ENCODE measurements around the gene FRMPD1.
"Not testable (repeated sequence)": the region's sequence is repeated elsewhere in the genome, so short reads cannot be mapped to it uniquely, and the experiment has no call there.

FRMPD1 gene, protein sequence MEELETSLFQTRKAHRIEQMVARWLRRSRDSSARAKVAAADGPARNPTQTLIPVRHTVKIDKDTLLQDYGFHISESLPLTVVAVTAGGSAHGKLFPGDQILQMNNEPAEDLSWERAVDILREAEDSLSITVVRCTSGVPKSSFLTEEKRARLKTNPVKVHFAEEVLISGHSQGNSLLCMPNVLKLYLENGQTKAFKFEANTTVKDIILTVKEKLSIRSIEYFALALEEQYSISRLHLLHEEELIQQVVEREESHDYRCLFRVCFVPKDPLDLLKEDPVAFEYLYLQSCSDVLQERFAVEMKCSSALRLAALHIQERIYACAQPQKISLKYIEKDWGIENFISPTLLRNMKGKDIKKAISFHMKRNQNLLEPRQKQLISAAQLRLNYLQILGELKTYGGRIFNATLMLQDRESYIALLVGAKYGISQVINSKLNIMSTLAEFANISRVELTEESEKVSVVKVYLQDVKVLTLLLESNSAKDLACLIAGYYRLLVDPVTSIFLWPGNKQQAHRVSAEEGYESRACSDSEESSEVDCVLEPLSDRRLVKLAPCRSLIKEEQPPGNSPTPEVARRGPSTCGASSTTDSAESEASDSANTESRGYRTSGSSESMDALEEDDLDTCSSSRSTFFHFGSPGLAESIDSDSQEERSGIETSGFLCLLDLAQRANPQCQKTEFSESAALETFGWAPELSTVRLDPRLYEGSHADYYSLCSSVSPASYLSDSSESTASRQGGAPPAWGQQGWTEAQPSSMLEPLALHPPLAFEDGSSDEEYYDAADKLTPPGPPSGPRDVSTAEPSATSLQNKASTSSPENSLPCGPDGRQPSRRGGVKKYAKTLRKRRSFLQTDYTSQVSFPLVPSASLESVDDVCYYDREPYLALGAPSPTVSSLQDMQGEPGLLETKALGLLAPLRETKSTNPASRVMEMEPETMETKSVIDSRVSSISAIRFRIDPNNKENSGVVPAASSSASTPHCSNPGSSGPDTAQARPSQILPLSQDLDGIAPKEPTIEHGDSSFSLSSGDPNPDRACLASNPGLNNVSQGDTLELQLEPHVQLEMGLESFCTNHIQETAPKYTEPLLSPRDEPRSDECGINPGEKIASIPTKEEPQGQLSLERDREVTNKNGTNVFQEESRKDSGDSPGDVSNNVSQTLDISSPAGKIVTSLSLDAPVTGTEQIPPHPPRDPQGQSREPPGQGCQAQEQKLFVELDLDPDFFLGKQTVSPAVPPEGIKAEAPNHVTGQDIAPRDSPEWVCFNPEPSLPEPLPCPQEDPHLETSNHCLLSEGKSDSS (N-terminal part only)

DNA sequence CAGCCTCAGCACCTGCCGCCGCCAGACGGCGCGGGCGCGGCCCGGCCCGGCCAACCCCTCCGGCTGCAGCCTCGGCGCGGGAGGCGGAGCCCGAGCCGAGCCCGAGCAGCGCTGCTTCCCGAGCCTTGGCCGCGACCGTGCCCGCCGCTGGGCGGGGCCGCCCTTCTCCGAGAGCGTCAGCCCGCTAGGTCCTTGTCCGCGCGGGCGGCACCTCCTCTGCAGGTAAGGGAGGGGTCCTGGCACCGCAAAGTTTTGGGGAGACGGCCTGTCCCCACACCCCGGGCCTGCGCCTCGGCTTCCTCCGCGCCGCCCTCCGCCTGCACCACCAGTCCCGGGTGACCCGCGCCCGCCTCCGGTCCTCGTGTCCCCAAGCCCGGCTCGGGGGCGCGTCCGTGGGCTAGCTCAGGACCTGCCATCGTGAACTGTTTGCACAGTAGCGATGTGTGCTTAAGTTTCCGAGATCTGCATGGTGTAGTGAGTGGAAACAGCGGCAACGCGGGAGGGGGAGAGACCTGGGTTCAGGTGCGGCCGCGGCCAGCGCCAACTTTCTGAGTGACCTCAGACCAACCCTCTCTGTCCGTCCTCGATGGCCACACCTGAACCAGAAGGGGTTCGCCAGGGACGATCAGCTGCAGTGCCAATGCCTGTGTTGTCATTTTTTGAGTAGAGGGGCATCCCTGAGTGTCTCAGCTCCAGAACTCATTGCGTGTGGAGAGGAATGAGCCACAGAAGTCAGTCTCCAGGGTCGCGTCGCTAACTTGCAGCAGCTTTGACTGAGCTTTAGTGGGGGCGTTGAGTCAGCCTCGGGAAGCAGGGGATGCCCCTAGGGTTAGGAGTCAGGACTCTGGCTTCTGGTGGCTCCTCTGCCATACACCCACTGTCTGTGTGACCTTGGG lies at the start of gene FRMPD1:
Gene FRMPD1, plus strand, starts transcription at position 82 of the 896 bp plus-strand sequence. CDS start 41,688 bp downstream, outside the sequence.
- DNase-seq (ENCODE audit: low read depth, low spot score), result no peak

DNA sequence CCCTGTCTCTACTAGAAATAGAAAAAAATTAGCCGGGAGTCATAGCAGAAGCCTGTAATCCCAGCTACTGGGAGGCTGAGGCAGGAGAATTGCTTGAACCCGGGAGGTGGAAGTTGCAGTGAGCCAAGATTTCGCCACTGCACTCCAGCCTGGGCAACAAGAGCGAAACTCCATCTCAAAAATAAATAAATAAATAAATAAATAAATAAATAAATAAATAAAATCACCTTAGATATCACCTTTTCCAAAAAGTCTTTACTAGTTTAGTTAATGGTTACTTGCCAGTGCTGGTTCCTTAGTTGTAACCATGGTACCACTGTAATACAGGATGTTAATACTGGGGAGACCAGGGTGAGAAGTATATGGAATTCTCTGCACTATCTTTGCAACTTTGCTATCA lies 48.7 kb upstream of the FRMPD1 start:
- not testable (repeated sequence) for DNase-seq (ENCODE audit: low read depth, low spot score)

DNA sequence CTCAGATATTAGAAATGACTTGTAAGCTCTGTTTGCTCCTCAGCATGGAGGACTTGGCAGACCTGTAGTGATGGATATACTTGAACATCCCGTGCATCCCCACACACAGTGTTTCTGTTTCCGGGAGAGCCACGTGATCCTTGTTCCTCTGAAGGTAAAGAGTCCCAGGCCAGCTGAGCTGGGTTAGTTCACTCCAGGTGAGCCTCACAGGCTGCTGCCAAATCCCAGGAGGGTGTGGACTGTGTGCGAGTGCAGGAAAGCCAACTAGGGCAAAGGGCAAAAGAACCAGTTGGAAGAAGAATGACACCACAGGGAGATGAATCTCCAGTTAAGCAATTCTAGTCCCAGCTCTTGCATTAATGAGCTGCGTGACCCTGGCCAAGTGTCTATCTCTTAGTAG lies 47.9 kb upstream of the FRMPD1 start:
- no peak for DNase-seq (ENCODE audit: low read depth, low spot score)

DNA sequence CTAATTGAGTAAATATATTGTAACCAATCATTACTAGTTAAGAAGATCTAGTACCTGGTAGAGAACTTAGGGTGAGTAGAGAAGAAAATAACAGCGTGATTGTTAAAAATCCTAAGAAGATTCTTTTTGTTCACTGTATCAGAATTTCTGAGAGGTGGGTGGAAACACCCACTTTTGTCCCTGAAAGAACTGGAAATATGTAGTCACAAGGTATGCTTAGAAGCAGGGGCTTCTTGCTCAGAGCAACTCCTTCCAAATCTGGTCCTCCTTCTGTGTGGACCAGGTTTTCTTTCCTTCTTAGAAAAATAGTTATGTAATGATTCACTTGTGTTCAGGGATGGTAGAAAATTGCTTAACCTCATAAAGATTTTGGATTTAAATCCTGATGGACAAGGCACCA lies 46.5 kb upstream of the FRMPD1 start:
- DNase-seq (ENCODE audit: low read depth, low spot score), result no peak

DNA sequence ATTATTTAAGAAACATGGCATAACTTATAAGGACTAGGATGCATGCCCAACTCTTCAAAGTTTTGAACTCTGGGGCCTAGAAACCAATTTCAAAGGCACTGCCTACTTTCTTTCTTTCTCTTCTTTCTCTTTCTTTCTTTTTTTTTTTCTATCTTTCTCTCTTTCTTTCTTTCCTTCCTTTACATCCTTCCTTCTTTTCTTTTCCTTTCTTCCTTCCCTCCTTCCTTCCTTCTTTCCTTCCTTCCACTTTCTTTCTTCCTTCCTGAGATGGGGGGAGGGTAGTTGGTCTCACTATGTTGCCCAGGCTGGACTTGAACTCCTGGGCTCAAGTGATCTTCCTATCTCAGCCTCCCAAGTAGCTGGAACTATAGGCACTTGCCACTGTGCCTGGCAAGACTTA lies 42.5 kb upstream of the FRMPD1 start:
- no peak for DNase-seq (ENCODE audit: low read depth, low spot score)

DNA sequence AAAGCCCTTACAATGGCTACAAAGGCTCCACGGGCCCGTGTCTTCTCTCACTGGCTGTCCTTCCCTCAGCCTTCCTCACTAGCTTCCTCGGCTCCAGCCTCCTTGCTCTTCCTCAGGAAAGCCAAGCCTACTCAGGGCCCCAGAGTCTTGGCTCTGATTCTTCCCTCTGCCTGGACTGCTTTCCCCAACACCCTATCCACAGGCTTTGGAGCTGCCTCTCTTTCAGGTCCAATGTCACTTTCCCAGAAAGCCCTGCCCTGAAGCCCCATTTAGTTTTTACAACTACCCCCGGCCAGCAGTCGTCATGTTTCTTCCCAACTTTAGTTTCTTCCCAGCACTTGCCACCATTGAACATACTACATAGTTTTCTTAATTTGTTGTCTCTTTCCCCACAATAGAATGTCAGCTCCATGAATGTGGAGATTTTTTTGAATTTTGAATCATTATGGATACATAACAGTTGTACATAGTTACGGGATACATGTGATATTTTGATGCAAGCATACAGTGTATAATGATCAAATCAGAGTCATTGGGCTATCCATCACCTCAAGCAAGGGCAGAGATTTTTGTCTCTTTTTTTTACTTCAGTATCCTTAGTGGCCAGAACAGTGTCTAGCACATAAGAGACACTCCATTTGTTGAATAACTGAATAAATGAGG lies 40.9 kb upstream of the FRMPD1 start:
- DNase-seq (ENCODE audit: low read depth, low spot score), result no peak

DNA sequence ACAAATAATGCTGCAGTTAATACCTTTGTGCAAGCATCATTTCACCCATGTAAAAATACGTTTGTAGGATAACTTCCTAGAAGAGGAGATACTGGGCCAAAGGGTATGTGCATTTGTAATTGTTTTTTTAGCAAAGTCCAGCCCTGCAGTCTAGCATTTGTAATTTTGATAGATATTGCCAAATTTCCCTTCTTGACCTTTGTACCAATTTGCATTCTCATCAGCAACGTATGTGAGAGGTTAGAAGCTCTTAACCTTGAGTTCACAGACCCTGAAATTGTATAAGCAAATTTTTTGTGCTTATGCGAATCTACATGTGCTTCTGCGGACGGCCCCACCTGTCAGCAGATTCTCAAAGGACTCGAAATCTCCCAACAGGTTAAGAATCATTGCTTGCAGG lies 39.7 kb upstream of the FRMPD1 start:
- no peak for DNase-seq (ENCODE audit: low read depth, low spot score)

DNA sequence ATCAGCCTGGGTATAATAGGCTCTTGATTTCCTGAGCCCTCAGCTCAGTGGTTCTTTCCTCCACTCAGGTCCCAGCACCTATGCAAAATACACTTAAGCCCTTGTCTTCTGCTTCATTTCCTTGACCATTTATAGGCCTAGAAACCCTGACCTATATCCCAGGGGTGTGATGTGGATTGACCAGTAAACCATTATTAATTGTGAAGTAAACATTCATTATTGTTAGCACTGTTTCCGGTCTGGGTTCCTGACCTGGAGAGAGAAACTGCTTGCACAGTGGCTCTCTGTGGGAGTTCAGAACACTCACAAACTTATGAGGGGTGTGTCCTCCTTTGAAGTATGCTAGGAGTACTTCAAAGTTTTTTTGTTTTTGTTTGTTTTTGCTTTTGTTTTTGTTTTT lies 38.8 kb upstream of the FRMPD1 start:
- no peak for DNase-seq (ENCODE audit: low read depth, low spot score)

DNA sequence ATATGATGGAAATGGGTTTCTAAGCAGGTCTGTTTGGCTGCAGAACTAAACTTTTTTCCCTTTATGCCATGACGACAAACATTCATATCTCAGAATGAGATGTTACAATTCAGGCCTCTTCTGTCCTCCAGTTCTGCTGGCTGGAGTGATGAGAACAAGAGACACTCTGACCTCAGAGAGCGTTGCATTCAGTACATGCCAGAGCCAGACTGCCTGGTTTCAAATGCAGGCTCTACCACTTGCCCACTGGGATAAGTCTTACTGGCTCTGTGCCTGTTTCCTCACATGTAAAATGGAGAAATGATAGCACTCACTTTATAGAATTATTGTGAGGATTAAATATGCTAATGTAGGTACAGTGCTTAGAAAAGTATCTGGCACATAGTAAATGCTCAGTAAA lies 33.6 kb upstream of the FRMPD1 start:
- DNase-seq (ENCODE audit: low read depth, low spot score), result no peak

DNA sequence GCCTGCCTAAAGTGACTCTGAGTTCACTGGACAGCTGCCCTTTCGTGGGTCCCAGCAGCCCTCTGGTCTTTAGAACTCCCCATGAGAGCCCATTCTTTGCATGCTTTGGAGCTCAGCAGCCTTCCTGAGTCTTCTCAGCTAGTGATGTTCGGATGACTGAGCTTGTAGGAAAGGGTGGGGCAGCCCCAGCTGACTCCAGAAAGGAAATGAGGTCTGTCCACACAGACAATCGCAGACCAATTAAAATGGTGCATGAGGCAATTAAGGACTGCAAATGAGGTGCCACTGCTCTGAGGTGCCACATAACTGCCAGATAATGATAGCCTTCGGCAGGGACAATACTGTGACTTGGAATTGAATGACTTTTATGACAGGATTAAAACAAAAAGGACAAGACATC lies 32.9 kb upstream of the FRMPD1 start:
- no peak for DNase-seq (ENCODE audit: low read depth, low spot score)

DNA sequence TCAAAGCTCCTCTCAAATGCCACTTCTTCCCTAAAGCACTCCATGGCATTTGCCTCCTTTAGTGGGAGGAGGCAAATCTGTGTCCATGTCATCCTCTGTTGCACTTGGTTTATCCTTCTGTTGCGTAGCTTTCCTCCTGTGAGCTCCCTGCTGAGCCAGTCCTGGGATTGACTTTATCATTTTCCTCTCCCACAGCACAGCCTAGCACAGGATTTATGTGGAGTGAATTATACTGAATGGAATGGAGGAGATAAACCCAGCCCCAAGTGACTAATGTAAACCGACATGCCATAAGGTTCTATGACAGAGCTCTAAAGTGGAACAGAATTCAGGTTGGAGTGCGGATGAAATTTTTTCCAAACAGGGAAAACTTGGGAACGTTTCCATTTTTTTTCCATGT lies 31.9 kb upstream of the FRMPD1 start:
- no peak for DNase-seq (ENCODE audit: low read depth, low spot score)

DNA sequence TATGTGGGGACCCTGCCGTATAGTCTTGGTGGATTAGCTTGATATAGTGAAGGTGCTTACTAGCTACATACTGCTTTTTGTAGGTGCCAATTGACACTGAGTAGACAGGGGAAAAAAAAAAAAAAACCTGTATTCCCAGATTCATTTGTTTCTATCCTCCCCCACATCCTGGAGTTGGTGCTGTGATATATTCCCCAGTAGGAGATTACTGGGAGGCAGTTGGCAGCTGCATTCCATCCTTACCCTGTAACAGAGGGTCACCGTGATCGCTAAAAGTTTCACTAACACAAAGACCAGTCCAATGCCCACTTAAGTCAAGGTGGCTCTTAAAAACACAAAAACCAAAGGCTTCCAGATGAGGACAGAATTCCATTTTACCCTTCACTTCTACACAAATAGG lies 30.9 kb upstream of the FRMPD1 start:
- no peak for DNase-seq (ENCODE audit: low read depth, low spot score)

DNA sequence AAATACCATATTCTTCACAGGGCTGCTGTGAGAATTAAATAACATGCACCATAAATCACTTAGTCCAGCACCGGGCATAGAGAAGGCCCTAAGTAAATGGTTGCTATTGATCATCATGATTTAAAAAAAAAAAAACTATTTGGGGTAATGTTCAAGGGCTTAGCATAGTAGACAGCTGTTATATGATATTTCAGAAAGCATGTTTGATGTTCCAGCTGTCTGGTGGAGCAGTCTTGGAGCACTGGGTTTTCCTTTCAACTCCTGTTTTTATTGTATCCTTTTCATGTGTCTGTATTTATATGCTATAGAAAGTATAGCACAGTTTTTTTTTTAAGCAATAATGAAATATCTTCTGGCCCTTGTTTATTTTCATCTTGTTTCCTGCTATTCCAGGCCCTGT lies 30.4 kb upstream of the FRMPD1 start:
- no peak for DNase-seq (ENCODE audit: low read depth, low spot score)

DNA sequence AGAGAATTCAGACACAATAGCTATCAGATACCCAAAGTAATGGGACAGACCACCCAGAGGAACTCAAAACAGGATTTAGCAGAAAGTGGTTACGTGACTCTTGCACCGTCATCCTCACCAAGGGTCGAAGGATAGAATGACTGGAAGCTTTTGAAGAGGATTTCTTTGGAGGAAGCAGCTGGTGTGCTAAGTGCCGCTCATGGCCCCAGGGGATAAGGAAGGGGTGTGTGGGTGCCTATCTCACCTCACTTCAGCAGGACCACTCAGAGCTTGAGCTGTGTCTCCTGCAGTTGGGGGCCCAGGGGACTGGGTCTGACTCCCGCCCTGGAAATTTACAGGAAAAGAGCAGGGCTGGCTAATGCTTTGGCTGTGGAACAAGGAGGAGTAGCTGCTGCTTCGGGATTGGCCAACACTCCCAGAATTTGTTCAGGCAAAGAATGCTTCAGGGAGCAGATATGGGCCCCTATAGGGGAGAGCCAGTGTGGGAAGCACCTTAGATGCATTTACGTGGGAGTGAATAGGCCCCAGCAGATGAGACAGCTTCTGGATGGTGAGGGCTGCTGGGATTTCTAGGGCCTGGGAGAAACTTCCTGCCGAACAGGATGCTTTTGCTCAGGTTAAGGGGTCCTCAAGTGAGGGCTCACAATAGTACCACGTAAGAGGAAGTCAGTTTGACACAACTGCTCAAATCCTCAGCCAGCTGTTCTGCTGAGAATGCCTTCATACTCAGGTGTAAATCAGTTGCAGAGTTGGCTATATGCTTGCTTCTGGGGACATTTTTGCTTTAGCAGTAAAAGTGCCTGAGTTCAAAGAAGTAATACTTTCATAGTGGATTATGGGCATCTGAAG lies 29.3 kb upstream of the FRMPD1 start:
- no peak for DNase-seq (ENCODE audit: low read depth, low spot score)

DNA sequence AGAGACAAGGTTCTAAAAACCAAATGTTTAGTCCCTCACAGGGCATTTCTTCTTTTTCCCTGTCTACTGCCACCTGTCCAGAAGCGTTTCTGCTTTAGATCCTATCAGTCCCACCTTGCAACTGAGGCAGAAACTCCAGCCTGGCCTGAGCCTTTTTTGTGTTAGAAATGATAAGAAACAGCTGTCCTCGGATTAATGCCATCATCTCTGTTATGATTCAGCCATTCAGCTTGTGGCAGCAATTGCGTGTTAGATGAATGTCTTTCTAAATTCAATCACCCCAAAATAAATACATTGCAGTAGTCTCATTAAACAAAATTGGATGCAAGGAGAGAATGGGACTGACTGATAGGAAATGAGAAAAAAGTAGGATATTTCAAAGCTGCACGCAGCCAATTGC lies 28.3 kb upstream of the FRMPD1 start:
- no peak for DNase-seq (ENCODE audit: low read depth, low spot score)

DNA sequence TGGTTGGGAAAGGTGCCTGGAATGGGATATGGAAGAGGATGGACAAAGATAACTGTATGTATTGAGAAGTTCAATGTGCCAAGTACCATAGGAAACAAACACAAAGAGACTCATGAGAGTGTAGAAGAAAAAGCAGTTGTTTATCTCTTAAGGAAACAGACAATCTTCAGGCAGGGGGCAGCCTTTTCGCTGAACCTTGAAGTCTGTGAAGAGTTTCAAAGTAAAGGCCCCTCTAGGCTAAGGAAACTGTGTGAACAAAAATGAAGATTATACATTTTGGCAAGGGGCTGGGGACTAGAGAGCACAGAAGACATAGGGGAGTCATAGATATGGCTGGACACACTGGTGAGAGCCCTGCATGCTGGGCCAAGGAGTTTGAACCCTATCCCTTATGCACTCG lies 27.5 kb upstream of the FRMPD1 start:
- no peak for DNase-seq (ENCODE audit: low read depth, low spot score)

DNA sequence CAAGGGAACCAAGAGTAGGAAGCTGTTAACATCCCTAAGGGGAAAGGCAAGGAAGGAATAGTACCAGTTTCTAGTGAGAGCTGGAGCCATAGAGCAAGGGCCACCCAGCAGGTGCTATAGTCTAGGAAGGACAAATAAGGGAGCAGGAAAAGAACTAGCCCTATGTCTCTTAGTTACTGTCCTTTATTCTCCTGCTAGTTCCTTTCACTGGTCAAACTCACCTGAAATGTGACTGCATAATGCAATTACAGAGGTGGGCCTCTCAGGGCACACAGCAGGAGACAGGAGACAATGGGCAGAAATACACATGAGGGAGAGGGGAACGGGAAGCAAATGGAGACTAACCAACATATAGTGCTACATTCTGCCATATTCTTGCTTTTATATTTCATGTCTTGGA lies 26.7 kb upstream of the FRMPD1 start:
- no peak for DNase-seq (ENCODE audit: low read depth, low spot score)

DNA sequence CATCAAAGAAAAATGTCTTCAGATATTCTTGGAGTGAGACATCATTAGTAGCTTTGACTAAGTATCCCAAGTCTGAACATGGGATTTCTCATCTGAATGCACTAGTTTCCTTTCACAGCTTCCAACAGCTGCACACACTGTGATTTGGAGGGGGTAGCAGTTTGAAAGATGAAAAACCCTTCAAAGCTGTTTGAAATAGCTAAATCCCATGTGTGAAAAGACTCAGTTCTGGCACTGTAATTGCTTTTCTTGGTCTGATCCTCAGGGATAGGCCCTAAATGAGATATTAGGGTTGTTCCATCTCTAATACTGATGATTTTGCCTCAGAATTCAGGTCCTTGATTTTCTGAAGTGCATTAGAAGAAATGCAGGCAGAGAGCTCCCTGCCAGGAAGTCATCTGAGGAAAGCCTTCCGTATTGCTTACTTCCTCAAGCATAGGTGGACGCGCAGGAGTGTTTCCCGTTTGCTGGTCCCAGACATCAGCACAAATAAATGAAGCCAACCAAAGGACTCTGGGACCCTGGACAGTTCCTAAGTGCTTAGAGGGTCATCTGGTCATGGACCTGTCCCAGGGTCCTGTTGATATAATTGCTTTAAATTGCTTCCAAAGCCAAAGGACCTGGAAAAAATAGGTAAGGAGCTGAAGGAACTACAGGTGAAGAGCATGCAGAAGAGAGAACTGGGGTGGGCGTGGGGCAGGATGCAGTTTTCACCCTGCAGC lies 25.6 kb upstream of the FRMPD1 start:
- no peak for DNase-seq (ENCODE audit: low read depth, low spot score)

DNA sequence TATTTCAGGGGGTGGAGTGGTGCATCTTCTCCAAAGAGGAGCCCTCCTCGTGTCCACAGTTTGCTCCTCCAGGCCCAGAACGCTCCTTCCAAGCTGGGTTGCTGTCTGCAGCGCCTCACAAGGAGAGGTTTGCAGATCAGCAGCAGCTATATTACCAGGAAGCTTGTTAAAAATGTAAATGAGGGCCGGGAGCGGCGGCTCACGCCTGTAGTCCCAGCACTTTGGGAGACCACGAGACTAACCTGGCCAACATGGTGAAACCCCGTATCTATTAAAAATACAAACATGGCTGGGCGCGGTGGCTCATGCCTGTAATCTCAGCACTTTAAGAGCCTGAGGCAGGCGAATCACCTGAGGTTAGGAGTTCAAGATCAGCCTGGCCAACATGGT lies 25.0 kb upstream of the FRMPD1 start:
- no peak for DNase-seq (ENCODE audit: low read depth, low spot score)

All from iPS DF 19.7 (cell line).